NCI-H1092 treated with DMSO at 0.1 percent for 48 hours (cell line): ENCODE data around the gene ARHGEF1.
A peak's percentile ranks its signal among the peaks of the same experiment; 100 is the strongest.

Source experiments
- DNase-seq: peaks from one replicate; lab custom pipeline; 2025; lab: John Stamatoyannopoulos, UW

ARHGEF1 gene

GRCh38 chr19:41883821-41884733, 1.1 kb downstream of the ARHGEF1 start:
- DNase-seq: peak; percentile 95

GRCh38 chr19:41886761-41887710, 4.1 kb downstream of the ARHGEF1 start:
- DNase-seq: no peak

DNA sequence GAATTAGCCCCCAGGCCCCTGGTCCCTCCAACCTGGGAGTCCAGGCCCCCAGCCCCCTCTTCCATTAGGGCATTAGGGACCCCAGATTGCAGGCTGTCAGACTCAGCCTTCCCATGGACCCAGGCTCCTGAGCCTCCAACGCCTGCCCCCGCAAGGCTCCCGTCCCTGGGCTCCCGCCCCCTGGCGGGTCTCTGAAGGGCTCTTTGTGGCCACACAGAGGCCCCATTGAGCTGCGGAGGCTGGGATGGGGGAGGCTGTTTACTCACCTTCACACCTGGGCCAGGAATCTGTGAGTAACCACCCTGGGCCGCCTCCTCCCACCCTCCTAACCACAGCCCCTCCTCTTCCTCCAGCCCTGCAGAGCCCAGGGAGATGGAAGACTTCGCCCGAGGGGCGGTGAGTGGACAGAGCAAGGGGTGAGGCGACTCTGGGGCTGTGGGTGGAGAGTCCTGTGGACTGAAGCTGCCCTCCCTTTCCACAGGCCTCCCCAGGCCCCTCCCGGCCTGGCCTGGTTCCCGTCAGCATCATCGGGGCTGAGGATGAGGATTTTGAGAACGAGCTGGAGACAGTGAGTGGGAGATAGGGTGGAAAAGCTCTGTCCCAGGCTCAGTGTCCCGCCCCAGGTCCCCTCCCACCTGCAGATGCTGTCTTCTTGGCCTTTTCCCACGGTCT, 4.9 kb downstream of the ARHGEF1 start:
- DNase-seq: no peak

GRCh38 chr19:41888926-41889325, 5.9 kb downstream of the ARHGEF1 start:
- no peak for DNase-seq

DNA sequence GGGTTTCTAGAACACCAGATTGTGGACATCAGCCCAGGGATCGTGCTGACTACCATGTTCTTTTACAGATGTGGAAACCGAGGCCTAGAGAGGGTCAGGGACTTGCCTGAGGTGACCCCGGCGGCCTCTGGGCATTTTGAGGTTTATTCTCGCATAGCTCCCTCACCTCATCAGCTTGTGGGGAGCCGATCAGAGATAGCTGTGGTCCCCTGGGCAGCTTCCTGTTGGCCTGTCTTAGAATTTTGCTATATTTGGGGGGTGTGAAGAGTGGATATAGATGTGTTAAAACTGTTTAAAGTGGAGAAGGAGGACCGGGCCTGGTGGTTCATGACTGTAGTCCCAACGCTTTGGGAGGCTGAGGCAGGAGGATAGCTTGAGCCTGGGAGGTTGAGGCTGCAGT, 6.9 kb downstream of the ARHGEF1 start:
- DNase-seq: no peak

GRCh38 chr19:41890936-41891335, 8.0 kb downstream of the ARHGEF1 start:
- DNase-seq: no peak

- DNase-seq: no peak
These were observed 9.4 kb downstream of the ARHGEF1 start for GRCh38 chr19:41892173-41892902.

DNA sequence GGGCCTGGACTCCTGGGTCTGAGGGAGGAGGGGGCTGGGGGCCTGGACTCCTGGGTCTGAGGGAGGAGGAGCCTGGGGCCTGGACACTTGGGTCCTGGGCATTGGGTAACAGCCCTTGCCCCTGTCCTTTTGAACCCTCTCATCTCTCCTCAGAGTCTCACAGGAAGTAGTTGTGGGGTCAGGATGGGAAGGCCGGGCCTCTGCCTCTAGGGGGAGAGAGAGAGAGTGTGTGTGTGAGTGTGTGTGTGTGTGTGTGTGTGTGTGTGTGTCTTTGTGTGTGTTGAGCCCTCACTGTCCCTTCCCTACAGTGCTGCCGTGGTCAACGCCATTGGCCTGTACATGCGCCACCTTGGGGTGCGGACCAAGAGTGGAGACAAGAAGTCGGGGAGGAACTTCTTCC, 10.9 kb downstream of the ARHGEF1 start:
- no peak for DNase-seq

DNA sequence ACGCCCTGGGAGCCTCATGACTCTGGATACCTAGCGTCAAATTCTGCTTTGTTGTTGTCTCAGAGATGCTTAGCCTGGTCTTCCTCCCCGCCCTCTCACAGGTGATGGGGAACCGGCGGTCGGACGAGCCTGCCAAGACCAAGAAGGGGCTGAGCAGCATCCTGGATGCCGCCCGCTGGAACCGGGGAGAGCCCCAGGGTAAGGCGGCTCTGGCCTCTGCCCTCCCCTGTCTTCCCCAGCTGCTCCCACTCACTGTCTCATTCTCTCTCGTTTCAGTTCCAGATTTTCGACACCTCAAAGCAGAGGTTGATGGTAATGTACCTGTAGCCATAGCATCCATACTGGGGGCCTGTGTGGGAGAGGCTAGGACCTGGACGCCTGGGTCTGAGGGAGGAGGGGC, 11.4 kb downstream of the ARHGEF1 start:
- no peak for DNase-seq

DNA sequence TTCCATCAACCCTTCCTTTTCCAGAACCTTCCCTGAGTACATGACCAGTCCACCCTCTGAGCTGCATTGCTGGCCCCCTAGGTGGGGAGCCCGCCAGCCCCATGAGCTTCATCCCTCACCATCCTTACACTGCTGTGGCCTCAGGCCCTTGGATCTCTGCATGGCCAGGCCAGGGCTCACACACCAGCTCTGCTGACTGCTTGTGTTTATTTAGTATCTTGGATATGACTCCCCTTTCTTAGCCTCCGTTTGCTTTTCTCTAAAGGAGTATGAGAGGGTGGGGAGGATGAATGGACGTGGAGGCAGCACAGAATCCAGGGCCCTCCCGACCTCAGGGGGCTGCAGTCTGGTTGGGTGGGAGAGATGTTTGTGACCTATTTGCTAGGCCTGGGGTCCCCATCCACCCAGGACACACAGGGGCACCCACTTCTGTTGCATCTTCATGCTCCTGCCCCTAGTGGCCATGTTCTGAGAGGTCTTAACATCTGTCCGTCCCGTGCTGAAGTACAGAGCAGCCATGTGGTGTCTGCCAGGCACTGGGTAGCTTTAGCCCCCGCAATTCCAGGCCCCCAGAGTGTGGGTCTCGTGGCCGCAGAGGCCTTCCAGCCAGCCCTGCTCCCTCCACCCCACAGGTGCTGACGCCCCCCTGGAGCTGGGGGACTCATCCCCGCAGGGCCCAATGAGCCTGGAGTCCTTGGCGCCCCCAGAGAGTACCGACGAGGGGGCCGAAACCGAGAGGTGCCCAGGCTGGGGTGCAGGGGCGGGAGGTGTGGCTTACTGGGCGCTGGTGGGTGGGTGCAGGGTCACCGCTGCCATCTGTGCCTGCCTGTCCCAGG, 13.0 kb downstream of the ARHGEF1 start:
- DNase-seq: no peak

DNA sequence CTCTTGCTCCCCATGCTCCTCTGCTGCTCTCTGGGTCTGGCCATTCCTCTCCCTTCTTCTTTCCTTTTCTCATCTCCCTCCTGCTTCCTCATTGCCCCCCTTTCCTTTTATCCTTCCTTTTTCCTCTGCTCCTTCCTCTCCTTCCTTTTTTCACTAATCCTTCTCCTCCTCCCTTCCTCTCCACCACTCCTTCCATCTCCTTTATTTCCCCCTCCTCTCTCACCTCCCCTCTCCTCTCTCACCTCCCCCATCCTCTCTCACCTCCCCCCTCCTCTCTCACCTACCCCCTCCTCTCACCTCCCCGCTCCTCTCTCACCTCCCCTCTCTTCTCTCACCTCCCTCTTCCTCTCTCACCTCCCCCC, 13.6 kb downstream of the ARHGEF1 start:
- DNase-seq: no peak

DNA sequence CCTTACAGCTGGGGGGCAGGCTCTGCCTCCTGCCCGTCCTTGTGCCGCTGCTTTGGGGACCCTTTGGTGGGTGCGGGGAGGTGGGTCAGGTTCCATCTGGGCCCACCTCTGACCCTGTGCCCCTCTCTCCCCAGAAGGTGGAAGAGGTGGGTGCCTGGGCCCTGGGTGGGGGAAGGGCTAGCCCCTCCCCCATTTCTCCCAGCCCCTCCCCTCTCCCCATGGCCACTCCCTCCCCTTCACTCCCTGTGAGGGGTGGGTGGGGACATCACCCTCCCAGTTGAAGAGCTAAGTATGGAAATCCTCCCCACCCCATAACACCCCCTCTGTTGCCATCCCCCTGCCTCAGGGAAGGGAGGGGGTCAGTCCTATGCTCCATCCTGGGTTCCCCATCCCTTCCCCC, 14.2 kb downstream of the ARHGEF1 start:
- no peak for DNase-seq

DNA sequence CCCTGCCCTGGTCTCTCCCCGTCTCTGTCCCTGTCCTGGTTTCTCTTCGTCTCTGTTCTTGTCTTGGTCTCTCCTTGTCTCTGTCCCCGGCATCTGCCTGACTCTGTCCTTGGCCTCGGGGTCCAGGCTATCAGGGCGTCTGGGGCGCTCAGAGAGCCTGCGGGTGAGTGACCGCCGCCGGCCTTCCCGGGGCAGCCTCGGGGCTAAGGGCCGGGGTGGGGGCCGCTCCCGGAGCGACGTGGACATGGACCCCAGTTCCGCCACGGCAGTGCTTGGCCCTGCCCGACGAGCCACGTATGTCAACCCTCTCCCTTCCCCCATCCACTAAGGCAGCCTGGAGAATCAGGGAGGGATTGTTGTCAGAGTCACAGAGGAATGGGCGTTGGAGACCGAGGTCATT, 14.8 kb downstream of the ARHGEF1 start:
- DNase-seq: no peak

DNA sequence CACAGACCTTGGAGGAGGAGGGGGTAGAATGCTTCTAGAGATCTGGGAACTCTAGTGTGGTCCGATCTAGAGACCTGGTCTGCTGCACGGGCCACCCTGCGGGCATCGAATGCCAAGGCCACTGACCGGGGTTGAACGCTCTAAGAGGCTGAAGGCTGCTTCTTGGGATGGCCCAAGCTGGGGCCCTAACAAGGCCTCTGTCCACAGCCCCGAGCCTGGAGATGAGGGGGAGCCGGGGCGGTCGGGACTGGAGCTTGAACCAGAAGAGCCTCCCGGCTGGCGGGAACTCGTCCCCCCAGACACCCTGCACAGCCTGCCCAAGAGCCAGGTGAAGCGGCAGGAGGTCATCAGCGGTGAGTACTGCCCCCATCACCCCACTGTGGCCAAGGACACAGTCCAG, 15.3 kb downstream of the ARHGEF1 start:
- DNase-seq: no peak

DNA sequence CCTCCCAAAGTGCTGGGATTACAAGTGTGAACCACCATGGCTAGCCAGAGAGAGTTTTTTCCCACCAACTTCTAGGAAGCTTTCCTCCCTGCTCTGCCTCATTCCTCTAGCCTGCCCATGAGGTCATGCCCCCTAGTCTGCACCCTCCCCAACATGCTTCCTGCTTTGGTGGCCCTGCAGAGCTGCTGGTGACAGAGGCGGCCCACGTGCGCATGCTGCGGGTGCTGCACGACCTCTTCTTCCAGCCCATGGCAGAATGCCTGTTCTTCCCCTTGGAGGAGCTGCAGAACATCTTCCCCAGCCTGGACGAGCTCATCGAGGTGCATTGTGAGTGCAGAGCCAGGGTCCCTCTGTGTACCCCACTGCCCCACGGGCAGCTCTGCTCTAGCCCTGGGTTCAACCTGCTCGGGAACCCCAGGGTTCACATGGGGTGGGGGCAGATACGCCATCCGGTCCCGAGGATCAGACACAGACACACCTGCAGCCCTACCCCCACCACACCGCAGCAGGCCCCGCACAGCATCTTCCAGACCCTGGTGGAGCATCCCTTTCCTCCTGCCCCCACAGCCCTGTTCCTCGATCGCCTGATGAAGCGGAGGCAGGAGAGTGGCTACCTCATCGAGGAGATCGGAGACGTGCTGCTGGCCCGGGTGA, 18.9 kb downstream of the ARHGEF1 start:
- no peak for DNase-seq

DNA sequence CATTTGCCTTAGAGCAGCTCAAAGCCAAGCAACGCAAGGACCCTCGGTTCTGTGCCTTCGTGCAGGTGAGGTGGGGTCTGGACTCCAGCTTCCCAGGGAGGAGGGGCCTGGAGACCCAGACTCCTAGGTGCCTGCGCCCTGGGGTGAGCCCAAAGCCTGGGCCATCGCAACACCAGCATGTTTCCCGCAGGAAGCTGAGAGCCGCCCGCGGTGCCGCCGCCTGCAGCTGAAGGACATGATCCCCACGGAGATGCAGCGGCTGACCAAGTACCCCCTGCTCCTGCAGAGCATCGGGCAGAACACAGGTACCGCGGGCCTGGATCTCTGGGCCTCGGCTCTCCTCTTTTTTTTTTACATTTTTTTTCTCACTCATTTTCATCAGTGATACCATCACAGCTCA, 19.6 kb downstream of the ARHGEF1 start:
- DNase-seq: no peak

GRCh38 chr19:41903193-41903953, 20.4 kb downstream of the ARHGEF1 start:
- DNase-seq: no peak

DNA sequence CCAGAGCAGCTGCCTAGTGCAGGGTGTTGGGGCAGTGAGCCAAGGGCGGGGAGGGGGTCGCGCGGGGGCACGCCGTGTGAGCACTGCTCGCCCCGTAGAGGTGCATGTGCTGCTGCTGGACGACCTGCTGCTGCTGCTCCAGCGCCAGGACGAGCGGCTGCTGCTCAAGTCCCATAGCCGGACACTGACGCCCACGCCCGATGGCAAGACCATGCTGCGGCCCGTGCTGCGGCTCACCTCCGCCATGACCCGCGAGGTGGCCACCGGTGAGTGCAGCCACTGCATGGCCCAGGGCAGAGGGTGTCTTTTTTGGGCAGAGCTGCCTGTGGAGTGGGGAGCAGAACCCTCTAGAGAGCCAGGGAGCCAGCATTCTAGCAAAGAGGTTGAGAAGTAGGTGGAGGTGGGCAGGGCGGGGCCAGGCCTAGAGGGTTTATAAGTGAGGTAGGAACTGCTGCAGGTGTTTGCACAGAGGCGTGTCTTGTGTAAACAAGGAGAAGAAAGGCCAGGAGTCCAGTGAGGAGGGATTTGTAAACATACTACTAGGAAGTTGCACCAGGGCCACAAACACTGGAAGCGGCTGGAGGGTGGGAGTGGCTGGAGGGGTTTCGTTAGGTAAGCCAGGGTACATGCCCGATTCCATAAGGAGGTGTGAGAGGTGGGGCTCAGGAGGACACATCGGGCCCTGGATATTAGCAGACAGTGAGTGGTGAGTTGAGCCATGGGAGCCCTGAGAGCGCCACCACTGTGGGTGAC, 21.3 kb downstream of the ARHGEF1 start:
- DNase-seq: peak; percentile 23
